ENCODE results near the gene APOL5.
A peak's percentile ranks its signal among the peaks of the same experiment; 100 is the strongest.

DNA sequence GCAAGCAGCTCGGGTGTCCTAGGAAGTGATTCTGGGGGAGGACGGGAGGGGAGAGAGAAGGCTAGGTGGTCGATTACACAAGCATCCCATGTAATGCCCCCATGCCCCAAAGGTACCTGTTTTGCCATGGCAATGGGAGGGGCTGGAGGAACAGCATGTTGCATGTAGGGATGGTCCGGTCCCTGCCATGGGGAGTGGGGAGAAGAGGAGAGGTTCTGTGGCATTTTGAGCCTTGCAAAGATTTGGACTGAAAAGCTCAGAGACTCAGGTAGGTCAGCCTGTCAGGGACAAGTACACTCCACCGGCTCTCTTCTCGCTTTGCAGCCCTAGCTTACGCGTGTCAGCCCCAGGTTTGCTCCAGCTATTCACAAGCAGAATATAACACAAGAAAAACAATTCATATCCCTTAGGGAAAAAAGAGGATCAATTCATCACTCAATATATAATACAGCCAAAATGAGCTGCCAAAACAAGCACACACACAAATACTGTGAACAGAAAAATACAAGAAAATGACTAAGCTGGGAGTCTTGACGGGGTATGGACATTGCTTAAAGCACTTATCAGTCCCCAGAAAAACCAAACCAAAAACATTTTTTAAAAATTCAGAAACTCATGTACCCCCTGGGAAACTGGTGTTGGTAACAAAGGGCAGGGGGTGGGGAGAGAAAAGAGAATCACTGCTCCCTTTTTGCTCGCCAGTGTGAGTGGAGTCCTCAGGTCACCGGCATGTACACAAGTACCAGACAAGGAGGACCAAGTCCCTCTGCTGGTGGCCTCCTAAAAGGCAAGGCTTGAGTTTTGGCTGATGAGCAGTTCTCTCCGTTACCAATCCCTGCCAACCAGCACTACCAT is 21.6 kb downstream of the APOL5 start:
- TF ChIP-seq, protein P1, sequence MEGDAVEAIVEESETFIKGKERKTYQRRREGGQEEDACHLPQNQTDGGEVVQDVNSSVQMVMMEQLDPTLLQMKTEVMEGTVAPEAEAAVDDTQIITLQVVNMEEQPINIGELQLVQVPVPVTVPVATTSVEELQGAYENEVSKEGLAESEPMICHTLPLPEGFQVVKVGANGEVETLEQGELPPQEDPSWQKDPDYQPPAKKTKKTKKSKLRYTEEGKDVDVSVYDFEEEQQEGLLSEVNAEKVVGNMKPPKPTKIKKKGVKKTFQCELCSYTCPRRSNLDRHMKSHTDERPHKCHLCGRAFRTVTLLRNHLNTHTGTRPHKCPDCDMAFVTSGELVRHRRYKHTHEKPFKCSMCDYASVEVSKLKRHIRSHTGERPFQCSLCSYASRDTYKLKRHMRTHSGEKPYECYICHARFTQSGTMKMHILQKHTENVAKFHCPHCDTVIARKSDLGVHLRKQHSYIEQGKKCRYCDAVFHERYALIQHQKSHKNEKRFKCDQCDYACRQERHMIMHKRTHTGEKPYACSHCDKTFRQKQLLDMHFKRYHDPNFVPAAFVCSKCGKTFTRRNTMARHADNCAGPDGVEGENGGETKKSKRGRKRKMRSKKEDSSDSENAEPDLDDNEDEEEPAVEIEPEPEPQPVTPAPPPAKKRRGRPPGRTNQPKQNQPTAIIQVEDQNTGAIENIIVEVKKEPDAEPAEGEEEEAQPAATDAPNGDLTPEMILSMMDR (IDR thresholded peaks at IDR 0.05) = peak in 2 of 6 experiments; percentile 10 to 24
- TF ChIP-seq POLR2AphosphoS5 (IDR thresholded peaks at IDR 0.05) (no peak), POLR2A (IDR thresholded peaks at IDR 0.05) (no peak)

Data from upper lobe of left lung (tissue), 4 donors.